GM23338 (cell line): ENCODE measurements around the gene ITGB3BP.

Experiments
- EZH2 ChIP-seq: fragments of 200-600 bp; sonication (generic); IDR thresholded peaks from one replicate; pipeline ENCODE4 v1.8.0; 2017; ENCODE audit warnings: antibody characterized with exemption, mild to moderate bottlenecking, low read depth; ENCODE audit not compliant: unreplicated experiment
- TF ChIP-seq, protein P1 (sequence below), 2 experiments: fragments of 200-600 bp in 1 of 2; sonication (generic) in 1 of 2; conservative IDR thresholded peaks; 2 replicates each; pipeline versions ENCODE4 v1.5.1 to v1.6.1; 2016 to 2017; ENCODE audit warnings: antibody characterized with exemption in 2 of 2, low read depth in 2 of 2, mild to moderate bottlenecking in 2 of 2, moderate library complexity in 1 of 2

- no peak for TF ChIP-seq EZH2
- TF ChIP-seq, protein P1, sequence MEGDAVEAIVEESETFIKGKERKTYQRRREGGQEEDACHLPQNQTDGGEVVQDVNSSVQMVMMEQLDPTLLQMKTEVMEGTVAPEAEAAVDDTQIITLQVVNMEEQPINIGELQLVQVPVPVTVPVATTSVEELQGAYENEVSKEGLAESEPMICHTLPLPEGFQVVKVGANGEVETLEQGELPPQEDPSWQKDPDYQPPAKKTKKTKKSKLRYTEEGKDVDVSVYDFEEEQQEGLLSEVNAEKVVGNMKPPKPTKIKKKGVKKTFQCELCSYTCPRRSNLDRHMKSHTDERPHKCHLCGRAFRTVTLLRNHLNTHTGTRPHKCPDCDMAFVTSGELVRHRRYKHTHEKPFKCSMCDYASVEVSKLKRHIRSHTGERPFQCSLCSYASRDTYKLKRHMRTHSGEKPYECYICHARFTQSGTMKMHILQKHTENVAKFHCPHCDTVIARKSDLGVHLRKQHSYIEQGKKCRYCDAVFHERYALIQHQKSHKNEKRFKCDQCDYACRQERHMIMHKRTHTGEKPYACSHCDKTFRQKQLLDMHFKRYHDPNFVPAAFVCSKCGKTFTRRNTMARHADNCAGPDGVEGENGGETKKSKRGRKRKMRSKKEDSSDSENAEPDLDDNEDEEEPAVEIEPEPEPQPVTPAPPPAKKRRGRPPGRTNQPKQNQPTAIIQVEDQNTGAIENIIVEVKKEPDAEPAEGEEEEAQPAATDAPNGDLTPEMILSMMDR (conservative IDR thresholded peaks at IDR 0.05; ENCODE audit: low read depth in 2 of 2), result no peak
These were observed 25.3 kb upstream of the ITGB3BP start for GRCh38 chr1:63548303-63548702.
